DMS 273 treated with DMSO at 0.1 percent for 48 hours (cell line): ENCODE measurements around the gene F11.
"Not testable (repeated sequence)": the region's sequence is repeated elsewhere in the genome, so short reads cannot be mapped to it uniquely, and the experiment has no call there.

Experiments used
- DNase-seq: peaks from one replicate; lab custom pipeline; 2025; lab: John Stamatoyannopoulos, UW

Gene F11

GRCh38 chr4:186265683-186266652 lies at the start of gene F11:
Gene F11 (plus strand): TSS chr4:186266189. CDS start chr4:186267137, 948 bp downstream.
- DNase-seq = no peak

- no peak for DNase-seq
Observed at GRCh38 chr4:186216465-186217024, 49.4 kb upstream of the F11 start.

- no peak for DNase-seq
Observed at GRCh38 chr4:186217733-186218293, 48.2 kb upstream of the F11 start.

- DNase-seq = no peak
Observed at GRCh38 chr4:186221624-186222023, 44.4 kb upstream of the F11 start.

- DNase-seq = no peak
Observed at GRCh38 chr4:186225848-186226247, 40.1 kb upstream of the F11 start.

GRCh38 chr4:186226521-186227189 lies 39.3 kb upstream of the F11 start:
- DNase-seq = no peak

GRCh38 chr4:186227221-186227620 lies 38.8 kb upstream of the F11 start, which contains the start of gene KLKB1:
Gene KLKB1 (plus strand): TSS chr4:186227507. CDS start chr4:186228196, 689 bp downstream.
- no peak for DNase-seq

- no peak for DNase-seq
Observed at GRCh38 chr4:186227744-186228513, 38.1 kb upstream of the F11 start.

- DNase-seq = no peak
Observed at GRCh38 chr4:186228514-186228894, 37.5 kb upstream of the F11 start.

GRCh38 chr4:186234367-186234766 lies 31.6 kb upstream of the F11 start:
- no peak for DNase-seq

- no peak for DNase-seq
Observed at GRCh38 chr4:186236126-186236525, 29.9 kb upstream of the F11 start.

GRCh38 chr4:186240452-186240847 lies 25.5 kb upstream of the F11 start:
- DNase-seq = no peak

GRCh38 chr4:186240848-186241491 lies 25.0 kb upstream of the F11 start:
- peak; percentile 90 for DNase-seq

GRCh38 chr4:186241616-186242015 lies 24.4 kb upstream of the F11 start:
- no peak for DNase-seq

GRCh38 chr4:186242031-186242430 lies 24.0 kb upstream of the F11 start:
- not testable (repeated sequence) for DNase-seq

- no peak for DNase-seq
Observed at GRCh38 chr4:186243331-186243730, 22.7 kb upstream of the F11 start.

GRCh38 chr4:186244835-186245234 lies 21.2 kb upstream of the F11 start:
- DNase-seq = no peak

GRCh38 chr4:186247062-186247752 lies 18.8 kb upstream of the F11 start:
- DNase-seq = not testable (repeated sequence)

- no peak for DNase-seq
Observed at GRCh38 chr4:186248643-186249042, 17.3 kb upstream of the F11 start.
